Uterus (tissue), 2 donors: Measurements from ENCODE around the gene BPIFA2.

Experiments
- POLR2A ChIP-seq, 2 donors: fragments of 450-650 bp; IDR thresholded peaks; one replicate each; pipeline ENCODE4 v1.6.1; 2016; ENCODE audit warnings: antibody characterized with exemption in 2 of 2, mild to moderate bottlenecking in 1 of 2, moderate library complexity in 1 of 2
- TF ChIP-seq, protein P1 (sequence below), 4 experiments: fragments of 200-600 bp in 2 of 4; fragments of 450-650 bp in 2 of 4; sonication (generic) in 2 of 4; IDR thresholded peaks; one replicate each; pipeline ENCODE4 v1.5.1; 2016 to 2019; ENCODE audit warnings: antibody characterized with exemption in 4 of 4, mild to moderate bottlenecking in 2 of 4, moderate library complexity in 1 of 4

DNA sequence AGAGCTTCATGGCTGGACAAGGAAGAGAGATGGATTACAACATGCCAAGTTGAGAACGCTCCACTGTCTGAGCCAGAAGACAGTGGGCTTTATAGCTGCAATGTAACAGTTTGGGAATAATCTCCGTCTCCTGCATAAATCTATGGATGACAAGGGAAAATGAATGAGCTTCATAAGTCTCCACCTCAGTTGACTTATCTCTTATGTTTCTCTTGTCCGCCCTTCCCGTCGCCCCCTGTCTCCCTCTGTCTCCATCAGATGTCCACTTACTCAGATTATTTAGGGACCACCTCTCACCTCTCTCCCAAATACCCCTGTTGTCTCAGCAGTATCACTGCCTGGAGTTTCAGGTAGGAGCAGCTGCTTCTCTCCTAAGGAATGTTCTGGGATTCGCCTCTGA, 13.7 kb upstream of the BPIFA2 start:
- TF ChIP-seq, protein P1, sequence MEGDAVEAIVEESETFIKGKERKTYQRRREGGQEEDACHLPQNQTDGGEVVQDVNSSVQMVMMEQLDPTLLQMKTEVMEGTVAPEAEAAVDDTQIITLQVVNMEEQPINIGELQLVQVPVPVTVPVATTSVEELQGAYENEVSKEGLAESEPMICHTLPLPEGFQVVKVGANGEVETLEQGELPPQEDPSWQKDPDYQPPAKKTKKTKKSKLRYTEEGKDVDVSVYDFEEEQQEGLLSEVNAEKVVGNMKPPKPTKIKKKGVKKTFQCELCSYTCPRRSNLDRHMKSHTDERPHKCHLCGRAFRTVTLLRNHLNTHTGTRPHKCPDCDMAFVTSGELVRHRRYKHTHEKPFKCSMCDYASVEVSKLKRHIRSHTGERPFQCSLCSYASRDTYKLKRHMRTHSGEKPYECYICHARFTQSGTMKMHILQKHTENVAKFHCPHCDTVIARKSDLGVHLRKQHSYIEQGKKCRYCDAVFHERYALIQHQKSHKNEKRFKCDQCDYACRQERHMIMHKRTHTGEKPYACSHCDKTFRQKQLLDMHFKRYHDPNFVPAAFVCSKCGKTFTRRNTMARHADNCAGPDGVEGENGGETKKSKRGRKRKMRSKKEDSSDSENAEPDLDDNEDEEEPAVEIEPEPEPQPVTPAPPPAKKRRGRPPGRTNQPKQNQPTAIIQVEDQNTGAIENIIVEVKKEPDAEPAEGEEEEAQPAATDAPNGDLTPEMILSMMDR (IDR thresholded peaks at IDR 0.05) = no peak
- no peak for TF ChIP-seq POLR2A (IDR thresholded peaks at IDR 0.05)
